Measurements from ENCODE around the gene GNAT3.
A peak's percentile ranks its signal among the peaks of the same experiment; 100 is the strongest.

GNAT3 gene

DNA sequence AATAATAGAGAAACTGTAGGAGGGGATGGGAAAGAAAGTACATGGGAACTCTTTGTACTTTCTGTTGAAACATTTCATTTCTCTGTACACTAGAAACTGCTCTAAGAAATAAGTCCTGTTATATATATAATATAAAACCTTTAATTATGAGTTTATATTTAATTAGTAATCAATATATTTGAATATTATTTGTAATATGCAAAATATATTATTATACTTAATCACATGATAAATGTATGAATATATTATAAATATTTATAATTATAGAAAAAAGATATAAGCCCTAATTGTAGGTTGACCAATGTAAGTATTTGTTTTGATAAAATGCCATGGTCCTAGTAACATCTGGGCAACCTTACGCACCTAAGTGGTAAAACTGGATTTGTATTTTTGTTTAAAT, 51.0 kb downstream of the GNAT3 start:
- no peak for DNase-seq

DNA sequence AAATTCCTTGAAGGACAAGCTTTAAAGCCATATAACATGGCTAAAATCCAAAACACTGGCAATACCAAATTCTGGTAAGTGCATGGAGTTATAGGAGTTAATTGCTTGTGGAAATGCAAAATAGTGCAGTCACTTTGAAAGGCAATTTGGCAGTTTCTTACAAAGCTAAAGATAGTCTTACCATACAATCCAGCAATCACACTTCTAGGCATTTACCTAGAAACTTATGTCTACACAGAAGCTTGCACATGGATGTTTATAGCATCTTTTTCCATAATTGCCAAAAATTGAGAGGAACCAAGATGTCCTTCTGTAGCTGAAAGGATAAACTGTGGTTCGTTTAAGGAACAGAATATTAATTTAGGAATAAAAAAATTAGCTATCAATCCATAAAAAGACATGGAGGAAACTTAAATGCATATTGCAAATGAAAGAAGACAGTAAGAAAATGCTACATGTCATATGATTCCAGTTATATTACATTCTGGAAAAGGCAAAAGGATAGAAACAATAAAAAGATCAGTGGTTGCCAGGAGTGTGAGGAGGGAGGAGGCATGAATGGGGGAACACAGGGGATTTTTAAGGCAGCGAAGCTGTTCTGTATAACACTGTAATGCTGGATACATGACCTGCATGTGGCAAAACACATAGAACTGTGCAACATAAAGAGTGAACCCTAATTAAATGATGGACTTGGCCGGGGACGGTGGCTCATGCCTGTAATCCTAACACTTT, 51.9 kb downstream of the GNAT3 start:
- DNase-seq, result no peak

DNA sequence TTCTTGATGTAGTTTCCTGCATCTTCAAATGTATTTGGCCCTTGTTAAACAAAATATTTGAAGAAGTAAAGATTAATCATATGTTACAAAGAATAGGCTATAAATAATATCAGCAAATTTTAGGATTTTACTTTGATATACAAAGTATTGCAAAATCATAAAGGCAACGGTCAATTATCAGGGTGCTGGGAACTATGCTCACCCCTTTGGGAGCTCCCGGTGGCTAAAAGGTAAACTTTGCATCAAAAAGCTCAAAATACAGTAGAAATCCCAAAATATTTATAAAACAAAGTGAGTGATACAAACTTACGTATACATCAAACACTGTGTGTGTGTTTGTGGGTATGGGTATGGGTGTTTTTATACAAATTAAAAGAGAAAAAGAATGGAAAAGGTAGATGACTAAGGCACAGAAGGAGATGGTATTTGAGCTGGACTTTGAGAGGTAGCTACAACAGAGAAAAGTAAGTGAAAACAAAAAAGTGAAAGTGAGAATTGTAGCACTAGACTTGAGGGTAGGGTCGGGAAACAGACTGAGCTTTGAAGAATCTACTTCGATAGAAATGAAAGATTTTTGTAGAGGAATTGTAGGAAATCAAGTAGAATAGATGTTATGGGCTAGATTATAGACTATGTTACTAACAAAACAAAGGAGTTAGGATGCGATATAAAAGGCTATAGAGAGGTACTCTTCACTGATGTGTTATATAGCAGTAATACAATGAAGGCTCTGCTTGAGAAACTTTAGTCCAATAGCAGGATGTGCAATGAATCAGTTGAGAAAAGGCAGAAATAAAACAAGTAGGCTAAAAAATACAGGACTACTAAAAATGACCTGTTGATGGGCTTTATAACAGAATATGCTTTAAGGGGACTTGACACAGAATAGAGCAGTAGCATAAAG, 52.8 kb downstream of the GNAT3 start:
- DNase-seq, result no peak

DNA sequence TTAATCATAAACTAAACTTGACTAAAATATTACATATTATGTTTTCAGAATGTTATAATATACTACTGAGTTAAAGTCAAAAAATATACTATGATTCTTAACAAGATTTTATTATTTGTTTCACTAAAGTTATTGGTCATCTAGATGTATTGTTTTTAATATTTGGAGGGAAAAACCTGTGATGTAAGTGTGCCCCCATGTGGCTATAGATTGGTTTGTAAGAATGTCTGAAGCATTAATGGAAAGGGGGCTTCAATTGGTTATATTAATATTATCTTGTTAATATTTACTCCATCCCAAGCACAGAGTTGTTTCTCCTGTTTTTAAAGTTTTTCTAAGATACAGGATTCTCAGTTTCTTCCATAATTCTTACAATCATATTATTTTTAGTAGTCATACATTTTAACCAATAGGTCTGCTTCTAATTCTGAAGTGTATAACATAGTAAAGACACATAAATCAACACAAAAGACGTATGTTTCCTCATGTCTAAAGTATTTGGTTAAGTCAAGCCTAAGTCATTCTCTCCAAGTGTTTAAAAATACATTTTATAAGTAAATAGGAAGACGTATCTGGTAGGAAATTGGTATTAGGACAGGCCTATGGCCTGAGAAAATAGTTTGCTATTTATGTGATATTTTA, 58.0 kb downstream of the GNAT3 start:
- peak; percentile 30 for DNase-seq

DNA sequence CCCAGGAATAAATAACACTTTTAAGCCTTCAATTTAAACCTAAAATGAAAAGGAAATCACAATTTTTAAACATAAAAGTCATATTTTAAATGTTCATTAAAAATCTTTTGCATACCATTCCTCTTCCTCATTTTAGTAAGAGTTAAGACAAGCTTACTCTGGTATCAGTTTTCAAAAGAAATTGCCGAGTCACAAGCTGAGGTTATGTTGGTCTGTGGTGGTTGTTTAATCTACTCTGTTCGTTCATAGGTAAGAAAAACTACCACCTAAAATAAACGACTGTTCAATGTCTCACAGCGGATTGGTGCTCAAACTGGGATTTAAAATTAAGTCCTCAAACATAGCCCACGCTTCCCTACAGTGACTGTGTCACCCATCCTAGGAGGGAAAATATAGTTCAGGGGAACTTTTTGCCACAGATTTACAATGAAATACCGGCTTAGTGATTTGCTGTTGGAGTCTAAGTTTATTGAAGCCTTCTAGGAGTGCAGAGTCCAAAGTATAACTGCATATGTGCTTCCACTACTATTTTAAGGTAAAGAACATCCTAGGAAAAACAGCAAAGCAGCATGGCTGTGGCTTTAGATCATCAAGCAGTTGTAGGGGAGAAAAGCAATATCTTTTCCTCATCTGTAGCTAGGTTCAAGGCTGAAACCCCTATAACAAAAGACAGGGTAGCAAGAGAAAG, 61.1 kb downstream of the GNAT3 start:
- no peak for DNase-seq

DNA sequence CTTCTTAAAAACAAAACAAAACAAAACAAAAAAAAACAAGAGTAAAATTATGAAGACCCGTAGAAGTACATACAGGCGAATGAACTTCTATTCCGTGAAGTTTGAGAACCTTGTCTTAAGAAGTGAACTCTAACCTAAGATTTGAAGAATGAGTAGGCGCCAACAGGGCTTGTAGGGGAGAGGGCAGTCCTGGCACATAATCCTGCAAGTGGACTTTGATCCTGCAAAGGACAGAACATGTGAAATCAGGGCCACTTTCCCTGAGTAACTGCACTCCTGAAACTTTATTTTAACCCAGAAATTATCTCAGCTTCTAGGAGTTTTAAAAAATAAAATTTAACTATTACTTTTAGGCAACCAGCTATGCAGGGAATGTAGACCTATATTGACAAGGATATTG, 62.0 kb downstream of the GNAT3 start:
- no peak for DNase-seq

DNA sequence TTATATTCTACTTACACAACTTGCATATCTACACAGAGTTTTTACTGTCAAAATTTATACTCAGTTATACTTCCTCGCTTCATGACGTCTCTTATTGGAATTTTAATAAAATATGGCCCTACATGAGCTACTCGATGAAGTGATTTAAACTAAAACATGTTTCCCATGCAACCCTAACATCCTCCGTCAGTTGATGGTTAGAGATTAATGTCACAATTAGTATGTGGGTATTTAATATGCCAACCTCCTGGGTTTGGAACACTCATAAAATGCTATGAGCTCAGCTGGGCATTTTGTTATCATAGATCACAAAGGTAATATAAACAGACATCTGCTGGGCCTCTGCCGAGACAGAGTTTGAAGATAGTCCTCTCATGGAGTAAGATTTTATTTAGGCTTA, 66.5 kb downstream of the GNAT3 start:
- no peak for DNase-seq

DNA sequence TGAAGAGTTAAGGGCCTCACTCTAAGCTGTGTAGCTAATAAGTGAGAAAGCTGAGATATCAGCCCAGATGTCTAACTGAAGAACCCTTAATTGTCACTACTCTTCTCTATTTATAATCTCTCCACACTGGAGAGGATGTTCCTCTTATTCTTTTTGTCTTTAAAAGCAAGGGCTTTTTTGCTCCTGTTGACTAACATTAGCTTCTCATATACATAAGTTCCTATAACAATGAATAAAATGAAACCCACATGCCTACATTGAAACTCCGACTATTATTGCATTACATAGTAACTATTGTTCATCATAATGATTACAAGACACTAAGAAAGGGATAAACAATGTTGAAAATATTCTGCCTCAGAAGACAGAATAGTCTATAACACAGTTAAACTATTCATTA, 67.1 kb downstream of the GNAT3 start:
- DNase-seq, result no peak

DNA sequence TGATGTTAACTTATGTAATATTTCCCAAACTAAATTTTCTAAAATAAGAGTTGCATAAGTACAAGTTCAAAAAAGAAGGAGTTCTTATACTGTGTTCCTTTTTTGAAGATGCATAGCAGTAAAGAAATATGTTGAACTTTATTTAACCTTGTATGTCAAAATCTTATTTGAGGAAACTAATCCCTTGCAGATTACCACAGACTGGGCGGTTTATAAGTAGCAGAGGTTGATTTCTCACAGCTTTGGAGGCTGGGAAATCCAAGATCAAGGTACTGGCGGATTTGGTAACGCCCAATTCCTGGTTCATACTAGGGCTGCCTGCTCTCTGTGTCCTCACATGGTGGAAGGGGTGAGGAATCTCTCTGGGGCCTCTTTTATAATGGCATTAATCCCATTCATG, 68.5 kb downstream of the GNAT3 start:
- no peak for DNase-seq

DNA sequence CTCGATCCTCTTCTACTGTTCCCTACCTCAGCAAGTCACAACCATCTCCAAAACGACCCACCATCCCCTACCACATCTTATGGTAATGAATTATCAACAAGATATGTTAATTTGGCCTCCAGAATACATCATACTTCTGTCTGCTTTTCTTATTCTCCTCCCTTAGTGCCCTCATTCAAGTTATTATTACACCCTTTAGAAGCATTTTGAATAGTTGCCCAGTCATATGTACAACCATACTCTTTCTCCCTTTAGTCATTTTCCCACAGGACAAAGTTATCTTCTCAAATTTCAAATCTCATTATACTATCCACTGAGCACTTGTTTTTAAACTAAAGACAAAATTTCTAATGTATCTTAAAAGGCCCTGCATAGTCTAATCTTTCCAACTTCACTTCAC, 71.0 kb downstream of the GNAT3 start:
- no peak for DNase-seq

DNA sequence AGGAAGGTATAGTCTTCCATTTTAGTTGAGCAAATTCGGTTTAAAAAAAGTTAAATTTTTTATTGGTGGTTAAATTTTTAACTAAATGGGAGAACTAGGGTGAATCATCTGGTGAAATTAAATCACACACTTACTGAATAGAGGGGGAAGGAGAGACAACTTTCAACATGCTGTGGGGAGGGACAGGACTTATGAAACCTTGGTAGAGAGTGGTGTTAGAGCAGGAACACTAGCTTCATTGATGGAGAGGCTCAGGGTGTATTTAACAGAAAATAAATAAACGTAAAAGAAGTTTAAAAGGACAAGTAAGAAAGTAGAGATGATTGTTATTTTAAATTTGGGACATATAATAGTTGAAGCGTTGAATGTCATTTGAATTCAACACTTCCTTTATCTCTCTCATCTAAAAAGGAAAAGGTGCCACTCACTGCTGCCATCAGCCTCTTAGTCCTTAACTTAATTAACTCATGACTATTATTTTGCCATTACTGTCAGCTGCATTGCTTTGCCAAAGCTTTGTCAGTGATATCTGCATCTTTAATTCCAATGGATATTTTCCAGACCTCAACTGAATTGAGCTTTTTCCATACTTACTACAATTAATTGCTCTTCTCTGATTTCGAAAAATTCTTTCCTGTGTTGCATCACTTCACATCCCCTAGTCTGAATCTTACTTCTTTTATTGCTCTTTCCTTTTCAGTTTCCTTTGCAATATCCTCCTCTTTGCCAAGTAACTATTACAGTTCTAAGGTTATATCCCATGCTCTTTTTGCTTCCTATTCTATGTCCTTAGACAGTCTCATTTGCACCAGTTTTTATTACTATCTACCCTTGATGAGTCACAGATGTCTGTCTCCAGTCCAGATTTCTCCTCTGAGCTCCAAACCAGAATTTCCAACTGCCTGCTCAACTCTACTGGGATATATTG, 71.7 kb downstream of the GNAT3 start:
- DNase-seq, result no peak

DNA sequence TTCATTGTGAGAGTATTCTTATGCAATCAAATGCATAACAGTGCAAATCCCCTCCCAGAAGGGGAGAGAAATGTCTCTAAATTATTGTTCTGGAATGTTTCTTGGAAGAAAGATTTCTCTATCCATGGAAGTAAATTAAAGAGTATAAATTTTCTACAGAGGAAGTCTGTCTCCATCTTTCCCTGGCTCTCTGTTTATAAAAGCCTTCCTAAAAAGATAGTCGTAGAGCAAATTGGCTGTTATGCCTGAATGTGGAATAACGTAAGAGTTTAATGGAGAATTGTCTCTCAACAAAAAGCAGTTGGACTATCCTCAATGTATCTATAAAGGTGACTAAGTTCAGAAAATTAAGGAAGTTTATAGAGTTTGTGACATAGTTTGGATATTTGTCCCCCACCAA, 76.3 kb downstream of the GNAT3 start:
- DNase-seq, result no peak

DNA sequence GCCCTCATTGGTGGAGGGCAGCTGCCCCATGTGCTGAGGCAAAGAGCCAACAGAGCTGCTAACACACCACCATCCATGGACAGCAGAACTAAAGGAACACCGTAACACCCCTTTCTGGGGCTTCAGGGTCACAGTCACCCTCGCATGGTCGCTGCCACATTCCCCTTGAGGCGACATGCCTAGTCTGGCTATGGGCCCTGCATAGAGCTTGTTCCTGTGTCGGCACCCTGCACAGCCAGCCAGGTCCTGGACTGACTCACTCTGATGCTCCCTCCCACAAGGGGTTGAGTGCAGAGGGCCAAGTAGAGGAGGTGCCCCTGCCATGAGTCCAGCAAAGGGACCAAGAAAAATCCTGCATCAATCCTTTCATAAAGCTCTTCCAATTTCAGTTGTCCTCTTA, 77.8 kb downstream of the GNAT3 start:
- DNase-seq, result no peak

DNA sequence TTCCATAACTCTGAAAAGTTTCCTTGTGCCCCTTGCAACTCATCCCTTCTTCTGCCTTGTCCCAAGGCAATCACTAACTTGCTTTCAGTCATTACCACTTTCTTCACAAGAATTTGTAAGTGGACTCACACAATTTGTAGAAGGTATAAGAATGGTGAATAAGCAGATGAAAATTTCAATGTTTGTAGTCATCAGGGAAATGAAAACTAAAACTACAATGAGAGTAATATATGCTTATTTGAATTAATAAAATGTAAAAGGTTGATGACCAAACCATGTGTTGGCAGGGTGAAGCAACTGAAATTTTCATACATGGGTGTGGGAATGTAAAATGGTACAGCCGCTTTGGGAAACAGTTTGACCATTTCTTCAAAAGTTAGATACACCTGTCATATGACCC, 79.7 kb downstream of the GNAT3 start:
- DNase-seq, result no peak

DNA sequence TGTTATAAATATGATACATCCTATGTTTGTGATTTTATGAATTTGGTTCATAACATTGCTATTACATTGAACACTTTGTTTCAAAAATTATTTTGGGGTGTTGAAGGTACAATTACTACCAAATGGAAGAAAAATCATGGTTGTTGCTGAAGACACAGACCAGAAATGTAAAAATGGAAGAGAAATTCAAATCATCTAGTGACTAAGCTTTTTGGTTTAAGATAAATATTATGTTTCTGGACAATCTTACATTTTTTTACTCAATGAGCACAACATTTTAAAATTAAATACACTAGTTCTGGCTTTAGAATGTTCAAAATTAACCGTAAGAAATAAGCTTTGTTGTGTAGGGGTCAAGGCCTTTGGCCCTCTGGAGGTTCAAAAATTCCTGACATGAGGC, 82.7 kb downstream of the GNAT3 start:
- DNase-seq, result no peak

DNA sequence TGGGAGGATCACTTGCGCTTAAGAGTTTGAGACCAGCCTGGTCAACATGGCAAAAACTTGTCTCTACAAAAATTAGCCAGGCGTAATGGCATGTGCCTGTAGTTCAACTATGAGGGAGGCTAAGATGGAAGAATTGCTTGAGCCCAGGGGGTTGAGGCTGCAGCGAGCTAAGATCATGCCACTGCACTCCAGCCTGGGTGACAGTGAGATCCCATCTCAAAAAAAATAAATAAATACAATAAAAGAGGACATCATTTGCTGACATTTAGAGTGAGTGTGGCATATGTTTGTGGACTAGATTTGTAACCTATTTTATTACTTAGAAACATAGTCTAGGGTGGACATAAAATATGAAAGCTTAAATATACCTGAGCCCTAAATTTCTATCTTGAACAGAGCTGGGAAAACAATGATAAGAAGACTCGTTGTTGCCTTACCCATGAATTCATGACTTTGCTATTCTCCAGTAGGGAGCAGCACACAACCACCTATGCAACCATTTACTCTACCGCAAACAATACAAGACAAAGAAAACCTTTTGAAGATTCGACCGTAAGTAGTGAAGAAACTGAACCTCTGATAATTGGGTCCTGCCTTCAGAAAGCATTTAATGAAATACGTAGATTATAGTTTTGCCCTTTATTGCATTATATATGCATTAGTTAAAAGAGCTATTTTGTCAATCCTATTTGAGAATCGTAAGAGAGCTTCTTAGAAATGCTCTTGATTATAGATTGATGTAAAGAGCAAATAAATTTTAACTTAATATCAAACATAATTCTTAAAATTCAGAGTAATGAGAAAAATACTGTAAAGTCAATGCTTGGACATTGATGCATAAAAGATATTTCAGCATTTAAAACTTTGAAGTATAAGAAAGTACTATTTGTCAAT, 83.5 kb downstream of the GNAT3 start:
- no peak for DNase-seq

DNA sequence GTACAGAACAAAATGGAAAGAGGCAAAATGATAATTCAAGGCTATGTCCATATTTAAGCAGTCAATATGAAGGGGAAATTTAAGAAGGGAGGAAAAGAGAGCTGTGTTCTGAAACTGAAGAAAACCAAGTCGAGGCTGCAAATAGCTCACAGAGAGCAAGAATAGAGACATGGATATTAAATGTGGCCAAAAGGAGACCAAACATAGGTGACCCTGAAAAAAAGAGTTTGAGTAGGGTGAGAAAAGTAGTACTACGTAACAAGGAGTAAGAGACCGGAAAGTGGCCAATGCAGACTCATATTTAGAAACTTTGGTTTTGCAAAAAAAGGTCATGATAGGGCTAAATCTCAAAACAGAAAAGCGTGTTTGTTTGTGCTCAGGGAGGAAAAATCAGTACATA, 84.6 kb downstream of the GNAT3 start:
- DNase-seq, result no peak

DNA sequence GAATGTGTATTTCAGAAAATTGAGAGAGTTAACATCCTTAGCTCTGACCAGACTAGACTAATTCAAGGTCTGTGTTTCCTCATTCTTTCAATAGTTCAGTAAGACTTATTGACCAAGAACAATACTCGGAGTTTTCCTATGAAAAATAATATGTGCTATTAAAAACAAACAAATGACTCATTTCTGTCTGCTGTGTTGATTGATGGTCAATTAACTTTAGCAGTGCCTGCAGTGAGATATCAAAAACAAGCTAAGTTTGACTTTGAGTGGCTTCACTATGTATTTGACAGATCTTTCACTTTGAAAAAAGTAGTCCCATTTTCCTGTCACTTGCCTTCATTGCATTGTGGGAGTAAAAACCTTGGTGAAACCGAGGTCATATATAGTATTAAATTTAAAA, 91.0 kb downstream of the GNAT3 start:
- no peak for DNase-seq

DNA sequence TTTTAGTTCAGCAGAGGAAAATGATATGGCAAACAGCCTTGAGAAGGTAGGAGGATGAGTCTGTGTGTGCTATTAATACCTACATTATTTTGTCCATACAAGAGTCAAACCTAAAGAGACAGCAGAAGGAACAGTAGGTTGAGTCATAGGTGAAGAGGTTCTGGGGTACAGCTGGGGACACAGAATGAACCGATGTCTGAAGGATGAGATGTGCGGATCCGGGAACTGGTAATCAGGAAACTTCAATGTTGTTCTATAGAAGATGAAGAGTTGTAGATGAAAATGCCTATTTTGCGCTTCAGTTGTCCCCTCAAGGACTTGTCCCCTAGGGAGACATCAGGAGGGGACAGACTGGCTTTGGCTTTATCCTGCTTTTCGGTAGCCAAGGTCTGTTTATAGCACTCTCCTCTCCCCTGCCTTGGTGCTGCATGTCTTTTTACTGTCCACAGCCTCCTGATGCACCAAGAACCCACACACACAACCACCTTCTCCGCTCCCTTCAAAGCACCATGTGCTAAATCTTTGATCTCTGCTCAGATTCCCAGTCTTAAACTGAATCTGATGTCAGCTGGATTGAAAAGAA, 94.6 kb downstream of the GNAT3 start:
- no peak for DNase-seq

DNA sequence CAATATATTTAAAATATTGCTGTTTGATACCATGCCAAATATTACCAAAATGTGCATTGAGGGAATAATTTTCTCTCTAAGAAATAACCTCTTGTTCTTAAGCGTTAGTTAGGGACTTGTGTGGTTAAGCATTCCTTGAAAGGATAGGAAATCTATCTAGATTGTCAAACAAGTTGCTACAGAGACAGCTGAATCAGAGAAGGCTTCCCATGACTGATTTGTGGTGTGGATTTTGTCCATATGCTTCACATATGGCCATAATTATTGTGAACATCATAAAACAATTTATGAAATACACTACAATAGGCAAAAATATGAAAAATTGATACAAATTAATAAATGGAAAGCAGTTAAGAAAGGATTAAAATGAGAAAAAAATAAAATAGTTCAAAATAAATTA, 96.3 kb downstream of the GNAT3 start:
- DNase-seq, result no peak

DNA sequence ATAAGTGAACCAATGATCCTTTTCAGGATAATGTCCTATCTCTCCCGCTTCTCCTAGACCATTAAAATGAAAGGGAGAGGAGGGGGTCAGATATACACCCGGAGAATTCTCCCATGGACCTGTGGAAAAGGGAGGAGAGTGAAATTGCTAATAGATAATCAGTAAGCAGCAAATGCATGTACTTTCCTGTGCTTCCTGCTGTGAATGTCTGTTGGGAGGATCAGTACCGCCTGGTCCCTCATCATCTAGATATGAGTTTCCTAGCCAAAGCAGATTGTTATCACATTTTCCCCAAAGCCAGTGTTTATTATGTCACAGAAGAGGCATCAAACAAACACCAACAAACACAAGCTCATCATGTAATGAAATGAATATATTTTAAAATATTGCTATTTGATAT, 96.8 kb downstream of the GNAT3 start:
- DNase-seq, result no peak

Data from NCI-H1417 treated with DMSO at 0.1 percent for 48 hours (cell line).